IPS DF 6.9 (cell line): ENCODE data around the gene SLC29A1.

Experiments used
- DNase-seq: peaks from one replicate; pipeline ENCODE4 v3.0.0-alpha.2; 2013; ENCODE audit warnings: low read depth, low spot score
- H3K27ac ChIP-seq: one replicate; pipeline ENCODE4 v1.5.1; 2013; ENCODE audit warnings: low read length, control low read depth
- H3K27me3 ChIP-seq: 2 replicates; pipeline ENCODE4 v1.6.1; 2013; ENCODE audit warnings: mild to moderate bottlenecking, low read length; ENCODE audit not compliant: control insufficient read depth, insufficient read depth
- H3K36me3 ChIP-seq: 2 replicates; pipeline ENCODE4 v1.6.1; 2013; ENCODE audit warnings: low read length; ENCODE audit not compliant: control insufficient read depth, insufficient read depth
- H3K4me1 ChIP-seq: 2 replicates; pipeline ENCODE4 v1.6.1; 2013; ENCODE audit warnings: low read length; ENCODE audit not compliant: control insufficient read depth, insufficient read depth
- H3K4me3 ChIP-seq: 2 replicates; pipeline ENCODE4 v1.5.1; 2013; ENCODE audit warnings: mild to moderate bottlenecking, low read length
- H3K9me3 ChIP-seq: 2 replicates; pipeline ENCODE4 v1.6.1; 2013; ENCODE audit warnings: low read length, inconsistent platforms; ENCODE audit not compliant: control insufficient read depth, insufficient read depth
- WGBS: extraction: QIAGEN DNeasy Blood & Tissue Kit; methylation state at CpG from one replicate; pipeline ENCODE4 v1.1.7; 2013; ENCODE audit warnings: mixed read lengths, missing lambda C conversion rate; ENCODE audit not compliant: insufficient read length, insufficient coverage; 5-methylcytosine and 5-hydroxymethylcytosine counted together

SLC29A1 gene

GRCh38 chr6:44275749-44276648 is 52.6 kb downstream of the SLC29A1 start:
- H3K27me3 ChIP-seq = peaks cover 1% of the 10 kb centered on the region; the same call in 1 of the 2 replicates
- WGBS = no CpG with 5 or more reads among the region's 109 CpGs
- no peak for DNase-seq

GRCh38 chr6:44276667-44277640 is 53.6 kb downstream of the SLC29A1 start:
- no peaks in the 10 kb centered on the region for H3K9me3 ChIP-seq
- peaks cover 3% of the 10 kb centered on the region; the same call in 1 of the 2 replicates for H3K36me3 ChIP-seq
- DNase-seq = no peak
- peaks cover 1% of the 10 kb centered on the region; the same call in 1 of the 2 replicates for H3K27me3 ChIP-seq
- no CpG with 5 or more reads among the region's 23 CpGs for WGBS
- peaks cover 8% of the 10 kb centered on the region for H3K4me1 ChIP-seq
- no peak overlapping the region for H3K4me3 ChIP-seq
- no peak overlapping the region for H3K27ac ChIP-seq

More at GRCh38 chr6:44275749-44276648, 52.6 kb downstream of the SLC29A1 start:
- Histone ChIP-seq H3K27ac (no peak overlapping the region), H3K9me3 (no peaks in the 10 kb centered on the region), H3K4me3 (no peak overlapping the region; the same call in 1 of the 2 replicates), H3K36me3 (peaks cover 3% of the 10 kb centered on the region; the same call in 1 of the 2 replicates), H3K4me1 (peaks cover 11% of the 10 kb centered on the region)

- Histone ChIP-seq H3K9me3 (no peaks in the 10 kb centered on the region), H3K4me1 (peaks cover 8% of the 10 kb centered on the region), H3K36me3 (peaks cover 3% of the 10 kb centered on the region; the same call in 1 of the 2 replicates), H3K27me3 (peaks cover 1% of the 10 kb centered on the region; the same call in 1 of the 2 replicates), H3K27ac (no peak overlapping the region), H3K4me3 (no peak overlapping the region)
- WGBS = no CpG with 5 or more reads among the region's 7 CpGs
- no peak for DNase-seq
These were observed 54.4 kb downstream of the SLC29A1 start for GRCh38 chr6:44277763-44278162.

- no CpG with 5 or more reads among the region's 3 CpGs for WGBS
- no peak overlapping the region for H3K4me3 ChIP-seq
- H3K27me3 ChIP-seq = peaks cover 3% of the 10 kb centered on the region; the same call in 1 of the 2 replicates
- H3K9me3 ChIP-seq = no peaks in the 10 kb centered on the region
- DNase-seq = no peak
- peaks cover 3% of the 10 kb centered on the region; the same call in 1 of the 2 replicates for H3K36me3 ChIP-seq
- H3K27ac ChIP-seq = no peak overlapping the region
- peaks cover 8% of the 10 kb centered on the region for H3K4me1 ChIP-seq
These were observed 54.9 kb downstream of the SLC29A1 start for GRCh38 chr6:44278315-44278714.

GRCh38 chr6:44278774-44279697 is 55.6 kb downstream of the SLC29A1 start:
- Histone ChIP-seq H3K9me3 (no peaks in the 10 kb centered on the region), H3K27me3 (peaks cover 3% of the 10 kb centered on the region; the same call in 1 of the 2 replicates), H3K27ac (no peak overlapping the region), H3K4me1 (peaks cover 8% of the 10 kb centered on the region), H3K36me3 (peaks cover 3% of the 10 kb centered on the region; the same call in 1 of the 2 replicates), H3K4me3 (no peak overlapping the region)
- no peak for DNase-seq
- no CpG with 5 or more reads among the region's 9 CpGs for WGBS
